Adrenal gland (tissue), 12 donors: ENCODE measurements around the gene ATRIP. TPM values are rescaled to one million over a fixed set of nuclear protein-coding genes. Genes with fewer than 3 reads are reported as not detected.

Source experiments
- DNase-seq, 7 donors: peaks; one replicate each; pipeline ENCODE4 v3.0.0-alpha.2; 2019 to 2020
- H3K27ac ChIP-seq, 5 donors: fragments of 200-600 bp; sonication (generic) in 4 of 5; 1 replicate in 3 of 5; 2 replicates in 2 of 5; pipeline versions ENCODE4 v1.5.1 to v1.8.0; 2016 to 2020; ENCODE audit warnings: mild to moderate bottlenecking in 1 of 5
- H3K27me3 ChIP-seq: fragments of 200-600 bp; 2 replicates; pipeline ENCODE4 v1.8.0; 2021
- H3K36me3 ChIP-seq, 2 donors: fragments of 200-600 bp; replicated peaks in 1 of 2; 1 replicate in 1 of 2; 2 replicates in 1 of 2; pipeline versions ENCODE4 v1.5.1 to v1.8.0; 2018 to 2022
- H3K4me1 ChIP-seq, 2 donors: fragments of 200-600 bp; replicated peaks in 1 of 2; 1 replicate in 1 of 2; 2 replicates in 1 of 2; pipeline versions ENCODE4 v1.5.1 to v1.8.0; 2018 to 2021
- H3K4me3 ChIP-seq, 4 donors: fragments of 200-600 bp; sonication (generic) in 3 of 4; one replicate each; pipeline ENCODE4 v1.5.1; 2016 to 2018
- H3K9me3 ChIP-seq, 3 donors: fragments of 200-600 bp; sonication (generic) in 1 of 3; replicated peaks in 1 of 3; 1 replicate in 2 of 3; 2 replicates in 1 of 3; pipeline versions ENCODE4 v1.5.1 to v1.8.0; 2016 to 2021
- POLR2A ChIP-seq, 2 donors: fragments of 450-650 bp; IDR thresholded peaks; one replicate each; pipeline ENCODE4 v1.6.1; 2017; ENCODE audit warnings: antibody characterized with exemption in 2 of 2, mild to moderate bottlenecking in 2 of 2, moderate library complexity in 1 of 2
- WGBS, 4 donors: extraction: QIAGEN DNeasy Blood & Tissue Kit in 2 of 4; methylation state at CpG; one replicate each; pipeline versions ENCODE4 v1.1.5 to v1.1.7; 2013 to 2017; 5-methylcytosine and 5-hydroxymethylcytosine counted together
- intact Hi-C, 2 donors: fragments of 100-400 bp; cut with DNase I; formaldehyde crosslinking; loops; one replicate each; pipeline versions ENCODE4 v1.14.1 to v1.15.0; 2022 to 2023
- polyA plus RNA-seq, 3 donors: library from polyadenylated mRNA; stranded (reverse); fragments of 200-250 nt in 2 of 3; fragments of 350-450 nt in 1 of 3; fragmentation: Illumina TruSeq in 1 of 3; extraction: RNeasy Lipid Tissue Mini Kit (QIAGEN cat#74804) in 1 of 3; gene quantifications; one replicate each; pipeline ENCODE4 v1.2.3, GENCODE V29; 2013 to 2014
- total RNA-seq, 9 donors: library from RNA; depleted of rRNA in 4 of 9; stranded (reverse); fragments of >200 nt in 4 of 9; fragments of 120-200 nt in 1 of 9; fragmentation: NEBNext Ultra II Directional in 1 of 9; extraction: Animal tissue kit (Norgen Biotek cat#: 25700) in 1 of 9; gene quantifications; one replicate each; pipeline versions ENCODE4 v1.1.0 to v1.2.4, GENCODE V29; 2013 to 2023
- TF ChIP-seq, protein P1 (sequence below), 6 experiments: fragments of 450-650 bp in 4 of 6; fragments of 200-600 bp in 2 of 6; sonication (generic) in 1 of 6; IDR thresholded peaks; 1 replicate in 5 of 6; 2 replicates in 1 of 6; pipeline versions ENCODE4 v1.5.1 to v1.8.0; 2016 to 2021; ENCODE audit warnings: antibody characterized with exemption in 6 of 6, mild to moderate bottlenecking in 2 of 6, moderate library complexity in 1 of 6
- donor health status: healthy with polysubstance abuse.
- donor health status: Bipolar disorder and iron deficiency.
- donor health status: DM: yes; HTN: yes; CAD: no.
- donor health status: DM: no; HTN: no; CAD: no.
- donor health status: DM: no; HTN: no; CAD: no.
- donor health status: DM: yes; HTN: yes; CAD: no.

The ATRIP gene
- total and polyA plus RNA-seq, 12 donors, result 5.1 to 15.9 (median 6.8) TPM

- WGBS, 4 donors, result 68 to 80% (median 77%) methylated on average over 7 to 8 of the region's 8 CpGs
- intact Hi-C loops, result no loop called here
- no peaks in the 10 kb centered on the region for H3K9me3 ChIP-seq
- TF ChIP-seq, protein P1, sequence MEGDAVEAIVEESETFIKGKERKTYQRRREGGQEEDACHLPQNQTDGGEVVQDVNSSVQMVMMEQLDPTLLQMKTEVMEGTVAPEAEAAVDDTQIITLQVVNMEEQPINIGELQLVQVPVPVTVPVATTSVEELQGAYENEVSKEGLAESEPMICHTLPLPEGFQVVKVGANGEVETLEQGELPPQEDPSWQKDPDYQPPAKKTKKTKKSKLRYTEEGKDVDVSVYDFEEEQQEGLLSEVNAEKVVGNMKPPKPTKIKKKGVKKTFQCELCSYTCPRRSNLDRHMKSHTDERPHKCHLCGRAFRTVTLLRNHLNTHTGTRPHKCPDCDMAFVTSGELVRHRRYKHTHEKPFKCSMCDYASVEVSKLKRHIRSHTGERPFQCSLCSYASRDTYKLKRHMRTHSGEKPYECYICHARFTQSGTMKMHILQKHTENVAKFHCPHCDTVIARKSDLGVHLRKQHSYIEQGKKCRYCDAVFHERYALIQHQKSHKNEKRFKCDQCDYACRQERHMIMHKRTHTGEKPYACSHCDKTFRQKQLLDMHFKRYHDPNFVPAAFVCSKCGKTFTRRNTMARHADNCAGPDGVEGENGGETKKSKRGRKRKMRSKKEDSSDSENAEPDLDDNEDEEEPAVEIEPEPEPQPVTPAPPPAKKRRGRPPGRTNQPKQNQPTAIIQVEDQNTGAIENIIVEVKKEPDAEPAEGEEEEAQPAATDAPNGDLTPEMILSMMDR (IDR thresholded peaks at IDR 0.05), result no peak
- no peak for TF ChIP-seq POLR2A (IDR thresholded peaks at IDR 0.05)
- DNase-seq, result no peak
- H3K4me3 ChIP-seq, result no peak overlapping the region
- H3K27me3 ChIP-seq, result no peaks in the 10 kb centered on the region
- peaks cover 0 to 3% of the 10 kb centered on the region in 2 donors for H3K36me3 ChIP-seq
- peak overlapping the region in 2 of 5 donors; percentile 76 to 79 for H3K27ac ChIP-seq
- peaks cover 7 to 19% of the 10 kb centered on the region in 2 donors for H3K4me1 ChIP-seq
Observed at GRCh38 chr3:48426944-48427629, 19.4 kb upstream of the ATRIP start.

DNA sequence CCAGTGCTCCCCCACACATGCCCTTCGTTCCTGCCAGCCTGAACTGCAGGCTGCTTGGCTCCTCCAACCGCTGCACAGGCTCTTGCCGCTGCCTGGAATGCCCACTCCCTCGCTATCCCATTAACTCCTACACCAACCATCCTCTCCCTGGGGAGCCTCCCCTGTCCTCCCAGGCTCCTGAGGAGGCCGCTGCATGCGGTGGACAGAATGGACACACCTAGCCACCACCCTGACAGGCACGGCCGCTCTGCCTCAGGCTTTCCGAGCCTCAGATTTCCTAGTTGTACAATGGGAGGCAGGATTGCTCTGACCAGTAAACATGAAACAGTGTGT, 18.9 kb upstream of the ATRIP start:
- intact Hi-C loops, result no loop called here
- no peak for DNase-seq
- WGBS, 4 donors, result 79 to 87% (median 84%) methylated on average over 7 to 9 of the region's 9 CpGs

GRCh38 chr3:48428088-48428571, 18.4 kb upstream of the ATRIP start:
- Histone ChIP-seq H3K27ac (peak overlapping the region in 2 of 5 donors; percentile 76 to 79), H3K27me3 (no peaks in the 10 kb centered on the region), H3K9me3 (no peaks in the 10 kb centered on the region), H3K4me3 (peak overlapping the region in 1 of 4 donors; percentile 93), H3K36me3 (peaks cover 0 to 13% of the 10 kb centered on the region in 2 donors), H3K4me1 (peaks cover 7 to 19% of the 10 kb centered on the region in 2 donors)
- intact Hi-C loops, result no loop called here
- TF ChIP-seq, protein P1 (IDR thresholded peaks at IDR 0.05), result no peak
- no peak for TF ChIP-seq POLR2A (IDR thresholded peaks at IDR 0.05)
- WGBS, 4 donors, result 65 to 83% (median 77%) methylated on average over 2 to 7 of the region's 7 CpGs
- no peak for DNase-seq

More for the DNA sequence above, 18.9 kb upstream of the ATRIP start:
- H3K27me3 ChIP-seq, result no peaks in the 10 kb centered on the region
- H3K36me3 ChIP-seq, result peaks cover 0 to 8% of the 10 kb centered on the region in 2 donors
- H3K9me3 ChIP-seq, result no peaks in the 10 kb centered on the region
- H3K4me3 ChIP-seq, result no peak overlapping the region
- H3K27ac ChIP-seq, result peak overlapping the region in 2 of 5 donors; percentile 76 to 79
- TF ChIP-seq, protein P1 (IDR thresholded peaks at IDR 0.05), result no peak
- no peak for TF ChIP-seq POLR2A (IDR thresholded peaks at IDR 0.05)
- peaks cover 7 to 19% of the 10 kb centered on the region in 2 donors for H3K4me1 ChIP-seq

GRCh38 chr3:48428572-48429316, 17.8 kb upstream of the ATRIP start:
- Histone ChIP-seq H3K27me3 (no peaks in the 10 kb centered on the region), H3K9me3 (no peaks in the 10 kb centered on the region), H3K4me1 (peaks cover 7 to 19% of the 10 kb centered on the region in 2 donors), H3K27ac (peak overlapping the region in 4 of 5 donors; percentile 53 to 79 (median 66)), H3K36me3 (peaks cover 0 to 19% of the 10 kb centered on the region in 2 donors), H3K4me3 (peak overlapping the region; percentile 28 to 93 (median 62))
- TF ChIP-seq, protein P1 (IDR thresholded peaks at IDR 0.05), result no peak
- peak in 1 of 2 donors; percentile 25 for TF ChIP-seq POLR2A (IDR thresholded peaks at IDR 0.05)
- WGBS, 4 donors, result 3 to 11% (median 5%) methylated on average over 12 to 60 of the region's 60 CpGs
- intact Hi-C loops, result no loop called here
- DNase-seq, result peak in 5 of 7 donors; percentile 23 to 63 (median 39)
